Endothelial cell of umbilical vein (primary cell): ENCODE data around the gene SMC5.

ENCODE experiments used
- CTCF ChIP-seq, 2 donors: IDR thresholded peaks; 1 replicate in 1 of 2; 2 replicates in 1 of 2; pipeline ENCODE4 v1.5.1; 2011; ENCODE audit warnings: low read length in 2 of 2, mild to moderate bottlenecking in 2 of 2, moderate library complexity in 2 of 2, control low read depth in 1 of 2, inconsistent platforms in 1 of 2, low read depth in 1 of 2; ENCODE audit not compliant: insufficient read depth in 1 of 2; ENCODE audit errors: extremely low read depth in 1 of 2
- EZH2 ChIP-seq: IDR thresholded peaks from 2 replicates; pipeline ENCODE4 v1.6.1; 2012; ENCODE audit warnings: borderline replicate concordance, low read depth, mild to moderate bottlenecking, moderate library complexity, low read length, inconsistent platforms; ENCODE audit not compliant: severe bottlenecking
- FOS ChIP-seq: IDR thresholded peaks from 2 replicates; pipeline ENCODE4 v1.6.1; 2011; ENCODE audit warnings: mild to moderate bottlenecking, low read length, moderate library complexity, borderline replicate concordance; ENCODE audit not compliant: insufficient read depth
- GATA2 ChIP-seq: IDR thresholded peaks from 2 replicates; pipeline ENCODE4 v1.7.0; 2011; ENCODE audit warnings: low read depth, mild to moderate bottlenecking, moderate library complexity, mixed read lengths, low read length; ENCODE audit not compliant: insufficient read length, insufficient read depth
- JUN ChIP-seq: IDR thresholded peaks from 2 replicates; pipeline ENCODE4 v1.6.1; 2011; ENCODE audit warnings: borderline replicate concordance, low read depth; ENCODE audit not compliant: insufficient read length, insufficient read depth
- MAX ChIP-seq: IDR thresholded peaks from 2 replicates; pipeline ENCODE4 v1.6.1; 2011; ENCODE audit not compliant: insufficient read depth, insufficient read length
- MYC ChIP-seq: IDR thresholded peaks from one replicate; pipeline ENCODE4 v1.6.1; 2011; ENCODE audit warnings: mild to moderate bottlenecking, low read depth, low read length
- POLR2A ChIP-seq: IDR thresholded peaks from 2 replicates; pipeline ENCODE4 v1.6.1; 2012; ENCODE audit warnings: low read depth, mild to moderate bottlenecking, control low read depth, low read length
- POLR2AphosphoS5 ChIP-seq: IDR thresholded peaks from 2 replicates; pipeline ENCODE4 v1.6.1; 2012; ENCODE audit warnings: low read depth, mild to moderate bottlenecking, control low read depth, low read length, moderate library complexity; ENCODE audit not compliant: insufficient read depth

- TF ChIP-seq POLR2AphosphoS5: no peak
- no peak for TF ChIP-seq CTCF (IDR thresholded peaks at IDR 0.05; ENCODE audit: extremely low read depth in 1 of 2, insufficient read depth in 1 of 2, low read depth in 1 of 2, low read length in 2 of 2)
- no peak for TF ChIP-seq FOS
- no peak for TF ChIP-seq MAX
- no peak for TF ChIP-seq POLR2A
- TF ChIP-seq EZH2: no peak
- TF ChIP-seq MYC: no peak
- TF ChIP-seq JUN: no peak
- TF ChIP-seq GATA2: no peak
Measured at GRCh38 chr9:70232476-70232875, 26.3 kb upstream of the SMC5 start.
